Kidney (tissue), 14 donors: Measurements from ENCODE around the gene KCP. TPM values are rescaled to one million over a fixed set of nuclear protein-coding genes. Genes with fewer than 3 reads are reported as not detected.

Experiments
- DNase-seq, 5 donors: peaks; one replicate each; pipeline ENCODE4 v3.0.0-alpha.2; 2013 to 2020
- FAIRE-seq: peaks from 2 replicates; lab custom pipeline; 2012; peaks lifted over from hg19 to GRCh38; lab: Jason Lieb, UNC
- H3K27ac ChIP-seq, 2 donors: one replicate each; pipeline ENCODE4 v1.7.0; 2013; ENCODE audit warnings: low read depth in 2 of 2, low read length in 2 of 2, inconsistent platforms in 1 of 2
- H3K27me3 ChIP-seq: one replicate; pipeline ENCODE4 v1.7.1; 2013; ENCODE audit warnings: low read length, inconsistent platforms; ENCODE audit not compliant: control insufficient read depth, insufficient read depth
- H3K36me3 ChIP-seq, 3 donors: one replicate each; pipeline versions ENCODE4 v1.7.0 to v1.7.1; 2013; ENCODE audit warnings: low read length in 3 of 3, control low read depth in 1 of 3, inconsistent platforms in 1 of 3; ENCODE audit not compliant: insufficient read depth in 3 of 3, control insufficient read depth in 2 of 3
- H3K4me1 ChIP-seq, 3 donors: one replicate each; pipeline versions ENCODE4 v1.7.0 to v1.7.1; 2013; ENCODE audit warnings: low read length in 3 of 3, inconsistent platforms in 1 of 3, low read depth in 1 of 3; ENCODE audit not compliant: control insufficient read depth in 2 of 3, insufficient read depth in 2 of 3
- H3K4me3 ChIP-seq, 3 donors: one replicate each; pipeline versions ENCODE4 v1.7.0 to v1.8.1; 2013; ENCODE audit warnings: low read length in 3 of 3, control low read depth in 1 of 3, inconsistent platforms in 1 of 3
- H3K9ac ChIP-seq, 3 donors: one replicate each; pipeline versions ENCODE4 v1.7.0 to v1.7.1; 2013; ENCODE audit warnings: low read length in 3 of 3, control low read depth in 1 of 3, inconsistent platforms in 1 of 3
- H3K9me3 ChIP-seq, 3 donors: one replicate each; pipeline versions ENCODE4 v1.7.0 to v1.7.1; 2013; ENCODE audit warnings: low read length in 3 of 3, control low read depth in 1 of 3, inconsistent platforms in 1 of 3; ENCODE audit not compliant: control insufficient read depth in 2 of 3, insufficient read depth in 1 of 3
- intact Hi-C: fragments of 100-400 bp; cut with DNase I; formaldehyde crosslinking; loops from one replicate; pipeline ENCODE4 v1.11.1; 2022
- polyA plus RNA-seq: library from polyadenylated mRNA; stranded (reverse); fragments of 350-450 nt; fragmentation: Illumina TruSeq; extraction: RNeasy Lipid Tissue Mini Kit (QIAGEN cat#74804); gene quantifications from one replicate; pipeline ENCODE4 v1.2.3, GENCODE V29; 2014; ENCODE audit warnings: low read depth, low replicate concordance; ENCODE audit not compliant: insufficient read depth
- total RNA-seq: library from RNA; stranded (reverse); fragmentation: NEBNext Ultra II Directional; extraction: Animal tissue kit (Norgen Biotek cat#: 25700); gene quantifications from one replicate; pipeline ENCODE4 v1.2.1, GENCODE V29; 2021
- TF ChIP-seq, protein P1 (sequence below): IDR thresholded peaks from 3 replicates; pipeline ENCODE4 v1.5.1; 2012; ENCODE audit warnings: mild to moderate bottlenecking, moderate library complexity, borderline replicate concordance; ENCODE audit not compliant: insufficient read depth; ENCODE audit errors: extremely low read depth
- donor health status: control.
- donor health status: control.
- donor health status: control.
- donor health status: control.
- donor health status: control.
- donor health status: DM: yes; HTN: yes; CAD: no.
- donor health status: Normal renal cell carcinoma (clear cell type).

The KCP gene
- total and polyA plus RNA-seq, 2 donors from 2014 or later = 7.7 to 44.6 TPM

DNA sequence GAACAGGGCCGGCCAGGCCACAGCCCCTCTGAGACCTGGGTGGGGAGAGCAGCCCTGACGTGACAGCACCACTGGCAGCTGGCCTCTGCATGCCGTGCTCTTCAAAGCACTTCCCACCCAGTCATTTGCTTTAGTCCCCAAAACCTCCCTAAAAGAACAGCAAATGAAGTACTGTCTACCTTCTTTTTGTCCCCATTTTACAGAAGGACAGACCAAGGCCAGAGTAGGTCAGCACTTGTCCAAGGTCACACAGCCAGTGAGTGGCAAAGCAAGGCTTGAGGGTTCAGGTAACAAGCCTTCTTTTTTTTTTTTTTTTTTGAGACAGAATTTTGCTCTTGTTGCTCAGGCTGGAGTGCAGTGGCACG, 32.8 kb downstream of the KCP start:
- intact Hi-C loops = no loop called here
- no peaks in the 10 kb centered on the region for H3K27me3 ChIP-seq
- H3K27ac ChIP-seq = no peak overlapping the region
- H3K4me1 ChIP-seq = peaks cover 0 to 2% (median 0%) of the 10 kb centered on the region in 3 donors
- no peaks in the 10 kb centered on the region for H3K9me3 ChIP-seq
- H3K36me3 ChIP-seq = no peaks in the 10 kb centered on the region
- no peak for FAIRE-seq
- H3K9ac ChIP-seq = no peak overlapping the region
- TF ChIP-seq, protein P1, sequence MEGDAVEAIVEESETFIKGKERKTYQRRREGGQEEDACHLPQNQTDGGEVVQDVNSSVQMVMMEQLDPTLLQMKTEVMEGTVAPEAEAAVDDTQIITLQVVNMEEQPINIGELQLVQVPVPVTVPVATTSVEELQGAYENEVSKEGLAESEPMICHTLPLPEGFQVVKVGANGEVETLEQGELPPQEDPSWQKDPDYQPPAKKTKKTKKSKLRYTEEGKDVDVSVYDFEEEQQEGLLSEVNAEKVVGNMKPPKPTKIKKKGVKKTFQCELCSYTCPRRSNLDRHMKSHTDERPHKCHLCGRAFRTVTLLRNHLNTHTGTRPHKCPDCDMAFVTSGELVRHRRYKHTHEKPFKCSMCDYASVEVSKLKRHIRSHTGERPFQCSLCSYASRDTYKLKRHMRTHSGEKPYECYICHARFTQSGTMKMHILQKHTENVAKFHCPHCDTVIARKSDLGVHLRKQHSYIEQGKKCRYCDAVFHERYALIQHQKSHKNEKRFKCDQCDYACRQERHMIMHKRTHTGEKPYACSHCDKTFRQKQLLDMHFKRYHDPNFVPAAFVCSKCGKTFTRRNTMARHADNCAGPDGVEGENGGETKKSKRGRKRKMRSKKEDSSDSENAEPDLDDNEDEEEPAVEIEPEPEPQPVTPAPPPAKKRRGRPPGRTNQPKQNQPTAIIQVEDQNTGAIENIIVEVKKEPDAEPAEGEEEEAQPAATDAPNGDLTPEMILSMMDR = no peak
- no peak for DNase-seq
- H3K4me3 ChIP-seq = no peak overlapping the region

DNA sequence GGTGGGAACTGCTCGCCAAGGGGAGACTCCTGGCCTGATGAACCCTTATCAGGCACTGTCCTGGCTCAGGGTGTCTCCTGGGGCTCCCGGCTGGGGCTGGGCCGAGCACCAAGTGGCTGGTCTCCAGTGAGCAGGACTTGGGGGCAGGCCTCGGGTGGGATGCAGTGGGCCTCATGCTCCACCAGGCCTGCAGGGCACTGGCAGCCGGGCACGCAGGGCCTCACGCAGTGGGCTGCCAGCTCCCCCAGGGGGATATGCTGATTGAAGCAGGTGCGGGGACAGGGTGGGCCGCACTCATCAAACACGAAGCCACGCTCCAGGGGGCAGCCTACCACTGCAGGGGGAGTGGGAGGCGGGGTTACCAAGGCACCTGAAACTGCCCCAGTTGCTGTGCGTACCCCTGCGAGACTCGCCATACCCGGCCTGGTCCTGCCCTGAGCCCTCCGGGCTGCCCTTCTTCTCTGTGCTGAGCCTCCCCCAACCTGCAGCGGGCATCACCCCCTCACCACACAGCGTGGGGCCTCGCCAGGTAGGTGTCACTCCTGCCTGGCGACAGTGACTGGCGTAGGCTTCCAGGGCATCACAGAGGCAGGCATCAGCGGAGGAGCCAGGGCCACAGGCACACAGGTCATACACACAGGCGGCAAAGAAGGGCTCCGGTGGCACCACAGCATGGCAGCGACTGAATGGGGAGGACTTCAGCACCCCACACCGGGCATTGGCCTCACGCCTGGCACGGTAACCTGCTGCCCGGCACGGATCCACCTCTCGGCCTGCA, 33.3 kb downstream of the KCP start:
- Histone ChIP-seq H3K36me3 (no peaks in the 10 kb centered on the region), H3K9me3 (no peaks in the 10 kb centered on the region), H3K27me3 (no peaks in the 10 kb centered on the region), H3K9ac (no peak overlapping the region), H3K4me3 (no peak overlapping the region), H3K4me1 (peaks cover 0 to 2% (median 0%) of the 10 kb centered on the region in 3 donors), H3K27ac (no peak overlapping the region)
- intact Hi-C loops = no loop called here
- TF ChIP-seq, protein P1 = no peak
- DNase-seq (peak in 2 of 5 donors; percentile 37 to 70), FAIRE-seq (no peak)

DNA sequence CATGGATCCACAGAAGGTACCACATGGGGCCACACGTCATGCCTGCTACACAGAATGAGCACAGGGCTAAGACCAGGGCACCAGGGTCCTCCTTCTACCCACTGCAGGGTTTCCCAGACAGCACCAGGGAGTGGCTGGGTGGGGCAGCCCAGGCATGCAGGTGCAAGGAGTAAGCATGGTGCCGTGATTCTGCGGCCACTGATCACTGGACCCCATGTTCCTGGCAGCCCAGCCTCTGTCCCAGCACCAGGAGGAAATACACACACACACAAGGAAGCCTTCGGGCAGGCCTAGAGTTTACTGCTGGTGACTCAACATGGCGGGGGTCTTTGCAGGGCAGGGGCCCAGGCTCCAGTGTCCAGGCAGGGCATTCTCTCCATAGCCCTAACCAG, 33.9 kb downstream of the KCP start:
- FAIRE-seq = no peak
- intact Hi-C loops = no loop called here
- no peak overlapping the region for H3K9ac ChIP-seq
- H3K27me3 ChIP-seq = no peaks in the 10 kb centered on the region
- no peak overlapping the region for H3K27ac ChIP-seq
- H3K4me1 ChIP-seq = peaks cover 0 to 2% (median 0%) of the 10 kb centered on the region in 3 donors
- no peak overlapping the region for H3K4me3 ChIP-seq
- TF ChIP-seq, protein P1 = no peak
- no peaks in the 10 kb centered on the region for H3K36me3 ChIP-seq
- DNase-seq = peak in 1 of 5 donors; percentile 26
- no peaks in the 10 kb centered on the region for H3K9me3 ChIP-seq
